ENCODE measurements around the gene RBM12.

DNA sequence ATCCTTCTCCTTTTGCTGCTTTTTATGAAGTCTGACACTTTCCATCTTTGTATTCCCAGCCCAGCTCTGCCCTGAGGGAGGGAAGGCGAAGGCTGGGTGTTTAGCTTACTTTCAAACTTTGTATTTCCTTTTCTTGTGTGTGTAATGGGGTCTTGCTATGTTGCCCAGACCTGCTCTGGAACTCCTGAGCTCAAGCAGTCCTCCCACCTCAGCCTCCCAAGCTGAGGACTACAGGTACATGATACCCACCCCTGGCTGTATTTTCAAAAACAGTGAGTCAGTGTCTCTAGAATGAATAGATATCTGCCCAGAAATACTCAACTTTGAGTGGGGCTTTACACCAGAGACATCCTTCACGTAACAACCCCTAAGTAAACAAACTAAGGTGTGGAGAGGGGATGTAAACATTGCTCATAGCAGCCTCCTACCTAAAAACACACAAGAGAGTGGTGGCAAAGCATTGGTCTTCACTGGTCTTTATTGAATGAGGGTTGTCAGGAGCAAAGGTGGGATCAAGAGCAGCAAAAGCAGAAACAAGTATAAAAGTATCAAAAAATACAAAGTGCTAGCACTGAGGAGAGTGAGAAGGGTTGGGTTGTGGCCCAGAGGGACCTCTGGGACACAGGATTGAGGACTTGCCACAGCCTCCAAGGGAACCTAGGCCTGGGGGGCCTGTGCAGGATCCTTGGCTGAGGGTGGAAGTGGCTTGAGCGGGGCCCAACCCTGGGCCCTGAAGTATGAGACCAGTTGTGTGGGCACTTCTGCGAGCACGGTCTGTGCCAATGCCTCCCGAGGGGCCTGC lies 38.9 kb downstream of the RBM12 start:
- TF ChIP-seq SUZ12 (IDR thresholded peaks at IDR 0.05) (no peak), LEF1 (IDR thresholded peaks at IDR 0.05; ENCODE audit: borderline replicate concordance) (no peak), L3MBTL2 (conservative IDR thresholded peaks at IDR 0.05) (no peak), FOXA1 (IDR thresholded peaks at IDR 0.05) (no peak), BHLHE40 (IDR thresholded peaks at IDR 0.05; ENCODE audit: borderline replicate concordance) (no peak), SP1 (IDR thresholded peaks at IDR 0.05) (no peak), FOXM1 (IDR thresholded peaks at IDR 0.05; ENCODE audit: borderline replicate concordance) (no peak), ARNT (IDR thresholded peaks at IDR 0.05) (no peak)
- TF ChIP-seq, protein P1, sequence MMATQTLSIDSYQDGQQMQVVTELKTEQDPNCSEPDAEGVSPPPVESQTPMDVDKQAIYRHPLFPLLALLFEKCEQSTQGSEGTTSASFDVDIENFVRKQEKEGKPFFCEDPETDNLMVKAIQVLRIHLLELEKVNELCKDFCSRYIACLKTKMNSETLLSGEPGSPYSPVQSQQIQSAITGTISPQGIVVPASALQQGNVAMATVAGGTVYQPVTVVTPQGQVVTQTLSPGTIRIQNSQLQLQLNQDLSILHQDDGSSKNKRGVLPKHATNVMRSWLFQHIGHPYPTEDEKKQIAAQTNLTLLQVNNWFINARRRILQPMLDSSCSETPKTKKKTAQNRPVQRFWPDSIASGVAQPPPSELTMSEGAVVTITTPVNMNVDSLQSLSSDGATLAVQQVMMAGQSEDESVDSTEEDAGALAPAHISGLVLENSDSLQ (IDR thresholded peaks at IDR 0.05), result no peak
